Lower leg skin (tissue), 4 donors: ENCODE results near the gene OGFOD2. TPM values are rescaled to one million over a fixed set of nuclear protein-coding genes. Genes with fewer than 3 reads are reported as not detected.

Experiments used
- DNase-seq, 2 donors: peaks; one replicate each; pipeline ENCODE4 v3.0.0-alpha.2; 2019; ENCODE audit warnings: low spot score in 2 of 2
- H3K4me3 ChIP-seq: fragments of 200-600 bp; sonication (generic); 2 replicates; pipeline ENCODE4 v1.5.1; 2017; ENCODE audit warnings: mild to moderate bottlenecking, low read depth; ENCODE audit not compliant: poor library complexity, severe bottlenecking
- CTCF ChIP-seq, 3 donors: fragments of 450-650 bp; IDR thresholded peaks; one replicate each; pipeline ENCODE4 v1.5.1; 2016; ENCODE audit warnings: antibody characterized with exemption in 3 of 3, mild to moderate bottlenecking in 3 of 3, moderate library complexity in 2 of 3
- POLR2A ChIP-seq, 2 donors: fragments of 450-650 bp; IDR thresholded peaks; one replicate each; pipeline ENCODE4 v1.6.1; 2016 to 2017; ENCODE audit warnings: antibody characterized with exemption in 2 of 2, mild to moderate bottlenecking in 1 of 2, moderate library complexity in 1 of 2
- WGBS, 2 donors: methylation state at CpG; one replicate each; pipeline ENCODE4 v1.1.5; 2018; 5-methylcytosine and 5-hydroxymethylcytosine counted together
- intact Hi-C: fragments of 100-400 bp; cut with DNase I; formaldehyde crosslinking; loops from one replicate; pipeline ENCODE4 v1.15.0; 2023; ENCODE audit warnings: low total_unique reads
- total RNA-seq, 4 donors: library from RNA; depleted of rRNA; stranded (reverse); fragments of >200 nt; gene quantifications; one replicate each; pipeline ENCODE4 v1.1.0, GENCODE V29; 2016

Gene OGFOD2
- total RNA-seq, 4 donors from 2014 or later, result 6.6 to 14.1 (median 13.0) TPM

GRCh38 chr12:122956035-122956434 lies 19.0 kb upstream of the OGFOD2 start:
- no peak for TF ChIP-seq CTCF (IDR thresholded peaks at IDR 0.05)
- TF ChIP-seq POLR2A (IDR thresholded peaks at IDR 0.05), result no peak
- WGBS, 2 donors, result 83 to 85% methylated on average over 2 of the region's 2 CpGs
- intact Hi-C loops, result loop anchor here (5.0 kb wide), 1 partner anchor 164 kb away; no protein-coding TSS in a partner anchor
- no peak overlapping the region for H3K4me3 ChIP-seq
- no peak for DNase-seq

- WGBS, 2 donors, result 74 to 78% methylated on average over 5 of the region's 5 CpGs
- no peak for DNase-seq
- intact Hi-C loops, result loop anchor here (5.0 kb wide), 1 partner anchor 166 kb away; no protein-coding TSS in a partner anchor
- TF ChIP-seq POLR2A (IDR thresholded peaks at IDR 0.05) (no peak), CTCF (IDR thresholded peaks at IDR 0.05) (no peak)
- H3K4me3 ChIP-seq, result no peak overlapping the region
Measured at GRCh38 chr12:122958198-122958888, 16.7 kb upstream of the OGFOD2 start.

GRCh38 chr12:122959566-122960192 lies 15.4 kb upstream of the OGFOD2 start:
- TF ChIP-seq POLR2A (IDR thresholded peaks at IDR 0.05), result no peak
- TF ChIP-seq CTCF (IDR thresholded peaks at IDR 0.05), result no peak
- DNase-seq, result no peak
- H3K4me3 ChIP-seq, result no peak overlapping the region
- intact Hi-C loops, result loop anchor here (5.0 kb wide), 1 partner anchor 167 kb away; no protein-coding TSS in a partner anchor
- 94 to 95% methylated on average over 33 to 35 of the region's 35 CpGs for WGBS, 2 donors

GRCh38 chr12:122960193-122960569 lies 14.9 kb upstream of the OGFOD2 start:
- intact Hi-C loops, result no loop called here
- 91 to 98% methylated on average over 7 to 8 of the region's 8 CpGs for WGBS, 2 donors
- H3K4me3 ChIP-seq, result no peak overlapping the region
- no peak for TF ChIP-seq POLR2A (IDR thresholded peaks at IDR 0.05)
- no peak for TF ChIP-seq CTCF (IDR thresholded peaks at IDR 0.05)
- no peak for DNase-seq

- 74 to 81% methylated on average over 9 to 10 of the region's 10 CpGs for WGBS, 2 donors
- no peak for DNase-seq
- H3K4me3 ChIP-seq, result no peak overlapping the region
- intact Hi-C loops, result no loop called here
- no peak for TF ChIP-seq POLR2A (IDR thresholded peaks at IDR 0.05)
- TF ChIP-seq CTCF (IDR thresholded peaks at IDR 0.05), result no peak
Measured at GRCh38 chr12:122961531-122962329, 13.3 kb upstream of the OGFOD2 start.
